NCI-H446 treated with DMSO at 0.1 percent for 48 hours (cell line): Measurements from ENCODE around the gene SPEM1.

Experiments
- DNase-seq: peaks from one replicate; lab custom pipeline; 2025; lab: John Stamatoyannopoulos, UW

Gene SPEM1

GRCh38 chr17:7398612-7399011 lies 21.5 kb upstream of the SPEM1 start:
- no peak for DNase-seq

GRCh38 chr17:7403043-7403726 lies 16.9 kb upstream of the SPEM1 start:
- no peak for DNase-seq

- DNase-seq: no peak
Measured at GRCh38 chr17:7403727-7403976, 16.5 kb upstream of the SPEM1 start.

DNA sequence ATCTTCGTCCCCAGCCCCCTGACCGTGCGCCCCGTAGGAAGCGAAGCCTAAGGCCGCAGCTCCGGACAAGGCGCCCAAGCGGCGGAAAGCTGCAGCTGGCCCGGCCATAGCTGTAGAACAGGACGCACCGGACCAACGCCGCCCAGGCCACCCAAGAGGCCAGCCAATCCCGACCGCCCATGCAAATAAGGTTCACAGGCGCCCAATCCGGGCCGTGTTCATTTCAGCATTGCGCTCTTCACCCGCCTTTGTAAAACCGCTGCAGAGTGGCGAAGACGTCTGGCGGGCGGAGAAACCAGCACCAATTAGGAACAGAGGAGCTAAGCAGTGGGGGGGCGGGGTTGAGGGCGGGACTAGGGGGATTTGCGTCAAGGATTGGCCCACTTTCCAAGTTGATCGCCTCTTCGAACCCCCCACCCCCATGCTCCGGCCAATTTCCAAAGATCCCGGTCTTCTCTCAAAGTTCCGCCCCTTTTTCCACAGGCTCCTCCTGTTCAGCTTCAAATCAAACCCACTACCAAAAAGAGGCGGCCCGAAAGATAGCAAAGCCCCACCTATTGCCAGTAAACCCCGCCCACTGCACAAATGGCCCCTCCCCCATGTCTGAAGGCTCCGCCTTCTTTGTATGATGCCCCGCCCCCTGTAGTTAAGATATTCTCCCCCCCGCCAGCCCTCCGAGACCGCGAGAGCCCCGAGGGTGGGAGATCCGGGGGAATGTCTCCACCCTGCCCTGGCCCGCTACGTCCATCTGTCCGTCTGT lies 16.0 kb upstream of the SPEM1 start, which contains the start of gene TMEM256:
TSS of gene TMEM256 (minus strand) at position 121 of the 760 bp plus-strand sequence. CDS start at position 108, 13 bp downstream.
- DNase-seq: peak; percentile 97

- DNase-seq: no peak
Measured at GRCh38 chr17:7404737-7405349, 15.3 kb upstream of the SPEM1 start.

- no peak for DNase-seq
Measured at GRCh38 chr17:7405350-7406234, 14.5 kb upstream of the SPEM1 start.

DNA sequence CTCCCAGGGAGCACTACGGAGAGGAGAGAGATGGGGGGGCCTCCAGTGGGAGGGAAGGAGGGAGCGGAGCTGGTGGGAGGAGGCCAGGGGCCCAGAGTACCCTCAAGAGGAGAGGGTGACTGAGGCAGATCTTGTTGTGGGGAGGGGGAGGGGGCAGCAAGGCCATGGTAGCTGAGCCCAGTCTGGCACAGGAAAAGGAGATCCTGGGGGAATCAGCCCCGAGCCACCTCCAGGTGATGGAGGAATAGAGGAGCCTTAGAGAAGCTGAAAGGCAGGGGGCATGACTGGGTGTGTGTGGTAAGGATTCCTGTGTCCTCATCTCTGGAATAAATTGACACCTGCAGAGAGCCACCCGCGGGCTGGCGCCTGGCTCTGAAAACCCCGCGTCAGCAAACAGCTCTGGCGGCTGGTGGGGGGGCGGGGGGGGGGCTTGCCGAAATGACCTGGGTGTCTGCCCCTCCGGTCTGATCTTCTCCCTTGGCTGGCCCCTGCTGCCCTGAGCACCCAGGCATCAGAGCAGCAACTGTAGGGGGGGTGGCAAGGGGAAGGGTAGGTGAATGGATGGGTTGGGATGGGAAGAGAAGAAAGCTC lies 13.8 kb upstream of the SPEM1 start:
- DNase-seq: no peak

GRCh38 chr17:7407082-7407481 lies 13.0 kb upstream of the SPEM1 start:
- DNase-seq: no peak

DNA sequence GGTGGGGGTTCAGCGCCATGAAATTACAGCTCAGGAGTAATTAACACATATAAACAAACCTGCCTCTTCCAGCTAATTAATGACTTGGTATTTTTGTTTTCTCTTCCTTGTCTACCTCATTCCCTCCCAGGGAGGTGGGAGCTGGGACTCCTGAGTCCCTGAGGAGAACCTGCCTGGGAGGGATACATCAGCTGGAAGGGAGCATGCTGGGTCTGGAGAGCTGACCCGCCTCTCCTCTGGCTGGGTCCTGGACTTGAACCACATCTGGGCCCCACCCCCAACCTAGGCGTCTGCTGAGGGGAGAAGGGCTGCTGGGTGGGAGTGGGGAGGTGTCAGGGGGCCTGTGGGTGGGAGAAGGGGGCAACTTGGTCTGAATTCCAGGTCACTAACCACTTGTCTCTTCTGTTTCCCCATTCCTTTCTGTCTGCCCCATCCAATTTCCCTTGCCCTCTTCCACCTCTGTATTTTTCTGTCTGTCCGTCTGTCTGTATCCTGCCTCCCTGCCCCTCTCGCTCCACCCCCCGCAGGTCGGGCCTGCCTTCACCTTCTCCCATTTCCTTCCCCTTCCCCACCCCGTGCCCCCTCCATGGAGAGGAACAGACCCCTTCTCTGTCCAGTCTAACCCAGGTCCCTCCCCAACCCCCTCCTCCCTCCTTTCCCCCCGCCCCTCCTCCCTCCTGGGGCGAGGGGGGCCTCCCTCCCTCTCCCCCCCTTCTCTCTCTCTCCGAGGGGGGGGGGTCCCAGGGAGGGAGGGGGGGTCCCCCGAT lies 12.5 kb upstream of the SPEM1 start, which contains the start of gene NLGN2:
TSS of gene NLGN2 (plus strand) at position 361 of the 767 bp plus-strand sequence. CDS start 411 bp downstream, outside the sequence.
- no peak for DNase-seq

GRCh38 chr17:7408252-7408727 lies 11.8 kb upstream of the SPEM1 start:
- DNase-seq: no peak

DNA sequence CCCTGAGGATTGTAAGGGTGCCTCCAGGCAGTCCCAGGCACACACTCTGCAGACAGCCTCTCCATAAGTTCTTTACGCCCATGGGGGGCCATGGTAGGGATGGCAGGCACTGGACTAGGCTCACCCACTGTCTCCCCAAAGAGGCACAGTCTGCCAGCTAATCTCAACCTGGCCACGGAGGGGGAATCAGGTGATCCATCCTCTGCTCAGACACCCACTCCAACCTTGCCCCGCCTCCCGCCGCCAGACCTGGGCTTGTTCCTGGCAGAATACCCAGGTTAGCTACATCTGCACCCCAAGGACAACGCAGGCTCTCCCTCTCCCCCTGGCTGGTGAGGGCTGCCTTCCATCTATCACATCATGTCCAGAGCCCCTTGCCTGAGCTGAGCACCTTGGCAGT lies 11.3 kb upstream of the SPEM1 start:
- DNase-seq: no peak

DNA sequence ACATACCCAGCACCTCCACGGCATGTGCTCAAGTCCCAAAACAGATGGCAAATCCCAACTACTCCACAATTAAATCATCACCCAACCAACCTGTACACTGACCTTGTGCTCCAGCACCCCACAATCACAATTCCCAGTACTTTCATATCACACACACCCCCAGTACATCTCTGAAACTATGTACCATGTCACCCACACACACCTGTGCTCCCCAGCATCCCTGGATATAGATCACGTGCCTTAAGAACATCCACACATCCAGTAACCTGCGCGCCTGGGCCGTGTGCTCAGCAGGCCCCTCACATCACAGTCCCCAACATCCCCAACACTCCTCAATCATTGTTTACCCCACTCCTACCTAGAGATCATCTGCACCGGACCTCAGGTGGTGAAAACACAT lies 10.4 kb upstream of the SPEM1 start:
- no peak for DNase-seq

DNA sequence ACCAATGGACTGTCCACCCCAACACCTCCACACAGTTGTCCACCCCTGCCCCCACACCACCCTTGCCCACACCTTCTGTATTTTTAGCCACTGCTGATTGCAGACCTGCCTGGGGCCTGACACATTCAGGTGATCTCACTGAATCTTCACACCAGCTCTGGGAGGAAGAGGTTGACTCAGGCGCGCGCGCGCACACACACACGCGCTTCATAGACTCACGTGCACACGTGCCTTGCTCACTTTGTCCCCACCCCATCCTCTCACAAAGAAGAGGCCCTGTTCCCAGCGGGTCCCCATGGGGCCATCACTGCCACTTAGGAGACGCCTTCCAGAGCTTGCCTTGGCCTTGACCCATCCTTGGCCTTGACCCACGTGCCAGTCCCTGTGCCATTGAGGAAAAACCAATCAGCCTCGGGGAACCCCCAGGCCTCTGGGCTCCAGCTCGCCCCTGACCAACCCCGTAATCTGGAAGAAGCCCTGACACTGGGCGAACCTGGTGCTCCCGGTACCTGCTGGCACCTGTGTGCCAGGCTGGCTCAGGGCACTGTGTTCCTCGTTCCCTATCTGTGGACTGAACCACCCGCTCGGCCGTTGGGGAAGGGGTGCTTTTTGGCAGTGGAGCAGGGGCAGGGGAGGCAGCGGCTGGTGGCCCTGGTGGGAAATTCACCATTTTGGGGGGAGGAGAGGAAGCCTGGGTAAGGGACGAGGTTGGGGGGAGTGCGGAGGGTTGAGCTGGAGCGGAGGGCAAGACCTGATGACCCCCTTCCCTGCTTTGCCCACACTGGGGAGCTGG lies 9.3 kb upstream of the SPEM1 start:
- DNase-seq: no peak

DNA sequence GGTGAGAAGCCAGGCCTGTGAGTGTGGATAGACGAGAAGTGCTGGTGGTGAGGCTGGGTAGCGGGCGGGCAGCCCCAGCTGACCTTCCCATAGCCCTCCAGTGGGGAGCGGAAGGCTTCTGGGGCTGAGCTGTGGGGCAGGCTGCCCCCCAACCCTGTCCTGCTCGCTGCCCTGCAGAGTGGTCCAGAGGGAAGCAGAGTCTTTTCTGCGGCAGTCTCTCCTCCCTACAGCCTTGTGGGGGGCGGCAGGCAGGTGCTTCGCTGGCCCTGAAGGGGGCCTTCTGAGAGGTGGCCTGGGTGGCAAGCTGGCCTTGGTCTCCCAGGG lies 8.7 kb upstream of the SPEM1 start:
- DNase-seq: no peak

DNA sequence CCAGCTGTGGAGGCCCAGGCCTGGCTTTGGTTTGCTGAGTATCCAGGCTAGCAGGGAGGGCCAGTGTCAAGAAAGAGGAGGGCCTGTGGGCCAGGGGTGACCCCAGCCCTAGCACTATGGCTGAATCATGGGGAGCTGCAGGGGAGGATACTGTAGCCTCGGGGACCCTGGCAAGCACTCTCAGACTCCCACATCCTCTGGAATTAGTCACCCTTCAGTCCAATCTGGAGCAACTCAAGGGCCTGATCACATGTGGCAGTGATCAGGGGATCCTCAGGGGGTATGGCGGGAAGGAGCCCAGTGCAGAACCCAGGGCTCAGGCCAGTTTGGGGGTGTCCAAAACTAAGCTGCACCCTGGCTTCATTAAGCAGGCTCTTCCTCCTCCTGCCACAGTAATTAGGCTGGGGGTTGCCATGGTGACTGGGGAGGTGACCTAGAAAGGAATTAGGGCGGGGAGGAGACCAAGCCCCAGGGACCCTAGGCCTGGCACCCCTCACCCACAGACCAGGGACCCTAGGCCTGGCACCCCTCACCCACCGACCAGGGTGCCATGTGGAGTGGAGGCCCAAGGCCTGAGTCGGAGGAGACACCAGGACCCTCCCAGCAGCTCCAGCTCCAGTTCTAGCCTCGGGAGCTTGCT lies 6.7 kb upstream of the SPEM1 start:
- DNase-seq: no peak

DNA sequence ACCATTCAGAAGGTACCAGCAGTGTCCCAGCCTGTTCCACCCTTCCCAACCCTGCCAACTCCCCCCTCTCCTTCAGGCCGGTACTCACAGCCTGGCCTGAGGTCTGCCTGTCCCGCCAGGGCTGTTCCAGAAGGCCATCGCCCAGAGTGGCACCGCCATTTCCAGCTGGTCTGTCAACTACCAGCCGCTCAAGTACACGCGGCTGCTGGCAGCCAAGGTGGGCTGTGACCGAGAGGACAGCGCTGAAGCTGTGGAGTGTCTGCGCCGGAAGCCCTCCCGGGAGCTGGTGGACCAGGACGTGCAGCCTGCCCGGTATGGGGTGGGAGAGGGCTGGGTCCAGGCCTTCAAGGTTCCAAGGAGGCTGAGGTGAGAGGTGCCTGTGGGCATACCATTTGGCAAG lies 5.3 kb upstream of the SPEM1 start:
- no peak for DNase-seq

GRCh38 chr17:7415784-7416183 lies 4.3 kb upstream of the SPEM1 start:
- DNase-seq: no peak

DNA sequence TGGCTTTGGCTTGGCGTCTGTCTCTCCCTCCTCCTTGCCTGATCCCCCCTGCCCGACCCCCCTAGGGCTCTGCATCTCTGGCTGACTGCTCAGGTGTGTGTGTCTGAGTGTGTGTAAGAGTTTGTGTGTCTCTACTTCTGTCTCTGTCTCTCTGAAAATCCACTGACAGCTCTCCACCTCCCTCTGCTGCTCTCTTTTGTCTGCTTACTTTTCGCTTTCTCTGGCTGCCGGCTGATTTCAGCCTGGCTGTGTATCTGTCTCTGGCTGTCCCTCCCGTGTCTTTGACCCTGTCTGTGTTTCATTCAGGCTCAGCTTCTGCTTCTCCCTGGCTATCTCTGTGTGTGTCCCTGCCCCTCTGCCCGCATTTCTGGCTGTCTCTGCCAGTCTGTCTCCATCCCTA lies 3.8 kb upstream of the SPEM1 start:
- no peak for DNase-seq

- no peak for DNase-seq
Measured at GRCh38 chr17:7417056-7417655, 3.0 kb upstream of the SPEM1 start.
